LNCaP clone FGC (cell line): ENCODE results near the gene MOB3B.

Experiments used
- DNase-seq: peaks from one replicate; pipeline ENCODE4 v3.0.0-alpha.2; 2011; ENCODE audit warnings: low read depth
- H3K4me3 ChIP-seq: 2 replicates; pipeline ENCODE4 v1.5.1; 2011; ENCODE audit warnings: mild to moderate bottlenecking, low read depth, low read length, control low read depth
- TF ChIP-seq, protein P1 (sequence below): IDR thresholded peaks from 2 replicates; pipeline ENCODE4 v1.5.1; 2012; ENCODE audit warnings: mild to moderate bottlenecking; ENCODE audit not compliant: control insufficient read depth, insufficient read depth; ENCODE audit errors: extremely low read depth

The MOB3B gene

GRCh38 chr9:27379311-27380251 lies 150.0 kb downstream of the MOB3B start:
- TF ChIP-seq, protein P1, sequence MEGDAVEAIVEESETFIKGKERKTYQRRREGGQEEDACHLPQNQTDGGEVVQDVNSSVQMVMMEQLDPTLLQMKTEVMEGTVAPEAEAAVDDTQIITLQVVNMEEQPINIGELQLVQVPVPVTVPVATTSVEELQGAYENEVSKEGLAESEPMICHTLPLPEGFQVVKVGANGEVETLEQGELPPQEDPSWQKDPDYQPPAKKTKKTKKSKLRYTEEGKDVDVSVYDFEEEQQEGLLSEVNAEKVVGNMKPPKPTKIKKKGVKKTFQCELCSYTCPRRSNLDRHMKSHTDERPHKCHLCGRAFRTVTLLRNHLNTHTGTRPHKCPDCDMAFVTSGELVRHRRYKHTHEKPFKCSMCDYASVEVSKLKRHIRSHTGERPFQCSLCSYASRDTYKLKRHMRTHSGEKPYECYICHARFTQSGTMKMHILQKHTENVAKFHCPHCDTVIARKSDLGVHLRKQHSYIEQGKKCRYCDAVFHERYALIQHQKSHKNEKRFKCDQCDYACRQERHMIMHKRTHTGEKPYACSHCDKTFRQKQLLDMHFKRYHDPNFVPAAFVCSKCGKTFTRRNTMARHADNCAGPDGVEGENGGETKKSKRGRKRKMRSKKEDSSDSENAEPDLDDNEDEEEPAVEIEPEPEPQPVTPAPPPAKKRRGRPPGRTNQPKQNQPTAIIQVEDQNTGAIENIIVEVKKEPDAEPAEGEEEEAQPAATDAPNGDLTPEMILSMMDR, result no peak
- DNase-seq, result no peak
- H3K4me3 ChIP-seq, result no peak overlapping the region

GRCh38 chr9:27377811-27378456 lies 151.7 kb downstream of the MOB3B start:
- no peak overlapping the region for H3K4me3 ChIP-seq
- TF ChIP-seq, protein P1, result no peak
- no peak for DNase-seq

DNA sequence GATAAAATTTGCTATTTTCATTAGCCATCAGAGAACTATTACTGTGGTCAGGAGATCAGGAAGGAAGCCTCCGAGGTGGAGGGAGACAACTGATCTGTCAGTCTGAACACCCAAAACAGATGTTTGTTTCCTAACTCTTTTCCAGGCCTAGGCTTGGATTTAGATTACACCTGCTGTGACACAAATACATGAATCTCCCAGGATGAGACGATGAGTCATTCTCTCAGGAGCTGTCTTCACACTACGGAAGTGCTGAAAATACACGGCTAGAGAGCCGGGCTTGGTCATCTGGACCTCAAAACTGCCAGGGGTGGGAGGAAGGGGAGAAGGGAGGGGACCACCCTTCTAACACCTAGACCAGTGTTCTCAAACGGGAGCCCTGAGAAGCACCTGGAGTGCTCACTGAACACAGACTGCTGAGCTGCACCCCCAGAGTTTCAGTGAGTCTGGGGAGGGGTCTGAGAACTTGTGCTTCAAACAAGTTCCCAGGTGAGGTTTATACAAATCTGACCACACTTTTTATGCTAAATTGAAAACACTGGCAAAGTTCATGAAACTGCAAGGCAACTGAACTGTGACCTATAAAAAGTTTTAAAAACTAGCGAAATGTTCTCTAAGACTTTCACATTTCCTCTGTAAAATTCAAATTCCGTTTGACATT lies 152.3 kb downstream of the MOB3B start:
- no peak for DNase-seq
- TF ChIP-seq, protein P1, result no peak
- H3K4me3 ChIP-seq, result no peak overlapping the region

DNA sequence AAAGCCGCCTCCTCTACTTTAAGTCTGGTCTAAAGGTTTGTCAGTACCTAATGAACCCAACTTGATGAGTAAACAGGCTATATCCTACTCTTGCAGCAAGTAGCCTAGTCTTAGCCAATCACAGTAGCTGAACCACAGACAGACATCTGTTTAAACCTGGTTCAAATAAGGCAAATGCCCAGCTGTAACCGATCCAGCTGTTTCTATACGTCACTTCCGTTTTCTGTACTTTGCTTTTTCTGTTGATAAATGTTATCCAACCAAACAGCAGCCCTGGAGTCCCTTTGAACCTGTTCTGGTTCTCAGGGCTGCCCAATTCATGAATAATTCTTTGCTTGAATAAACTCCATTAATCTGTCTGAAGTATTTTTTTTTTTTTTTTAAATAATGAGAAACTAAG lies 155.8 kb downstream of the MOB3B start:
- DNase-seq, result no peak
- TF ChIP-seq, protein P1, result no peak
- no peak overlapping the region for H3K4me3 ChIP-seq

DNA sequence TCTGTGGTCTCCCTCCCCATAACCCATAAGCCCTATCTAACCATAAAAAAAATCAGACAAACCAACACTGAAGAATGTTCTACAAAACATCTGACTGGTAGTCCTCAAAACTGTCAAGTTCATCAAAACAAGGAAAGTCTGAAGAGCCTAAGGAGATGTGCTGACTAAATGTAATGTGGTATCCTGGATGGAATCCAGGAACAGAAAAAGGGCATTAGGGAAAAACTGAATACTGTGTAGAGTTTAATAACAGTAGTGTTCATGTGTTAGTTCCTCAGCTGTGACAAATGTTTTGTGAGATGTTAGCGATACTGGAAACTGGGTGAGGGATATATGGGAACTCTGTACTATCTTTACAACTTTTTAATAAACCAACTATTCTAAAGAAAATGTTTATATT lies 157.0 kb downstream of the MOB3B start:
- DNase-seq, result no peak

GRCh38 chr9:27371382-27371781 lies 158.2 kb downstream of the MOB3B start:
- no peak for DNase-seq
- TF ChIP-seq, protein P1, result no peak
- no peak overlapping the region for H3K4me3 ChIP-seq

More for the DNA sequence above, 157.0 kb downstream of the MOB3B start:
- TF ChIP-seq, protein P1, result no peak
- H3K4me3 ChIP-seq, result no peak overlapping the region
